ENCODE results near the gene RBM17. TPM values are rescaled to one million over a fixed set of nuclear protein-coding genes. Genes with fewer than 3 reads are reported as not detected.
"Not testable (repeated sequence)": the region's sequence is repeated elsewhere in the genome, so short reads cannot be mapped to it uniquely, and the experiment has no call there.

The RBM17 gene
- total RNA-seq, 6 donors from 2014 or later = 67.6 to 192 (median 84.8) TPM

- WGBS, 2 donors = 62 to 66% methylated on average over 16 to 17 of the region's 18 CpGs
- Histone ChIP-seq H3K27me3 (no peaks in the 10 kb centered on the region), H3K4me1 (peaks cover 16 to 21% (median 17%) of the 10 kb centered on the region in 4 donors), H3K27ac (peak within 1 kb of the TSS in 1 of 4 donors; percentile 42), H3K4me3 (peak within 1 kb of the TSS in 3 of 4 donors; percentile 8 to 31 (median 26)), H3K9me3 (no peaks in the 10 kb centered on the region), H3K36me3 (no peaks in the 10 kb centered on the region)
- ATAC-seq (ENCODE audit: low FRiP score in 2 of 2) = no peak
- DNase-seq = no peak
- TF ChIP-seq POLR2AphosphoS5 (IDR thresholded peaks at IDR 0.05) (no peak), POLR2A (IDR thresholded peaks at IDR 0.05) (peak in 1 of 4 donors; percentile 41)
- TF ChIP-seq, protein P1, sequence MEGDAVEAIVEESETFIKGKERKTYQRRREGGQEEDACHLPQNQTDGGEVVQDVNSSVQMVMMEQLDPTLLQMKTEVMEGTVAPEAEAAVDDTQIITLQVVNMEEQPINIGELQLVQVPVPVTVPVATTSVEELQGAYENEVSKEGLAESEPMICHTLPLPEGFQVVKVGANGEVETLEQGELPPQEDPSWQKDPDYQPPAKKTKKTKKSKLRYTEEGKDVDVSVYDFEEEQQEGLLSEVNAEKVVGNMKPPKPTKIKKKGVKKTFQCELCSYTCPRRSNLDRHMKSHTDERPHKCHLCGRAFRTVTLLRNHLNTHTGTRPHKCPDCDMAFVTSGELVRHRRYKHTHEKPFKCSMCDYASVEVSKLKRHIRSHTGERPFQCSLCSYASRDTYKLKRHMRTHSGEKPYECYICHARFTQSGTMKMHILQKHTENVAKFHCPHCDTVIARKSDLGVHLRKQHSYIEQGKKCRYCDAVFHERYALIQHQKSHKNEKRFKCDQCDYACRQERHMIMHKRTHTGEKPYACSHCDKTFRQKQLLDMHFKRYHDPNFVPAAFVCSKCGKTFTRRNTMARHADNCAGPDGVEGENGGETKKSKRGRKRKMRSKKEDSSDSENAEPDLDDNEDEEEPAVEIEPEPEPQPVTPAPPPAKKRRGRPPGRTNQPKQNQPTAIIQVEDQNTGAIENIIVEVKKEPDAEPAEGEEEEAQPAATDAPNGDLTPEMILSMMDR (IDR thresholded peaks at IDR 0.05) = no peak
These were observed 26.6 kb upstream of the RBM17 start, which contains the start of gene IL2RA for GRCh38 chr10:6062101-6062771. TSS of gene IL2RA (minus strand) at chr10:6062367. CDS start at chr10:6062151, 216 bp downstream.

- no peak overlapping the region for H3K4me3 ChIP-seq
- ATAC-seq (ENCODE audit: low FRiP score in 2 of 2) = no peak
- TF ChIP-seq, protein P1 (IDR thresholded peaks at IDR 0.05) = no peak
- TF ChIP-seq POLR2A (IDR thresholded peaks at IDR 0.05) (no peak), POLR2AphosphoS5 (IDR thresholded peaks at IDR 0.05) (no peak), EP300 (IDR thresholded peaks at IDR 0.05) (no peak)
- no peaks in the 10 kb centered on the region for H3K9me3 ChIP-seq
- no peaks in the 10 kb centered on the region for H3K27me3 ChIP-seq
- H3K4me1 ChIP-seq = peaks cover 16 to 29% (median 19%) of the 10 kb centered on the region in 4 donors
- H3K36me3 ChIP-seq = no peaks in the 10 kb centered on the region
- H3K27ac ChIP-seq = no peak overlapping the region
- DNase-seq = no peak
- WGBS, 2 donors = 91 to 97% methylated on average over 7 of the region's 7 CpGs
These were observed 24.7 kb upstream of the RBM17 start for GRCh38 chr10:6064119-6064518.

DNA sequence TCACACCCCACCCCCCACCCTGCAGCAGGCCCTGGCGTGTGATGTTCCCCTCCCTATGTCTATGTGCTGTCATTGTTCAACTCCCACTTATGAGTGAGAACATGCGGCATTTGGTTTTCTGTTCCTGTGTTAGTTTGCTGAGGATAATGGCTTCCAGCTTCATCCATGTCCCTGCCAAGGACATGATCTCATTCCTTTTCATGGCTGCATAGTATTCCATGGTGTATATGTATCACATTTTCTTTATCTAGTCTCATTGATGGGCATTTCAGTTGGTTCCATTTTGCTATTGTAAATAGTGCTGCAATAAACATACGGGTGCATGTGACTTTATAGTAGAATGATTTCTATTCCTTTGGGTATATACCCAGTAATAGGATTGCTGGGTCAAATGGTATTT lies 24.1 kb upstream of the RBM17 start:
- DNase-seq; ATAC-seq (ENCODE audit: low FRiP score in 2 of 2); H3K9me3 ChIP-seq; H3K27me3 ChIP-seq; H3K36me3 ChIP-seq; H3K4me3 ChIP-seq; H3K27ac ChIP-seq: not testable (repeated sequence)
- peaks cover 16 to 34% (median 19%) of the 10 kb centered on the region in 4 donors for H3K4me1 ChIP-seq
- 91 to 99% methylated on average over 3 of the region's 3 CpGs for WGBS, 2 donors

GRCh38 chr10:6065406-6065805 lies 23.4 kb upstream of the RBM17 start:
- no peak overlapping the region for H3K4me3 ChIP-seq
- no peaks in the 10 kb centered on the region for H3K36me3 ChIP-seq
- no peak for ATAC-seq (ENCODE audit: low FRiP score in 2 of 2)
- H3K4me1 ChIP-seq = peaks cover 16 to 35% (median 21%) of the 10 kb centered on the region in 4 donors
- H3K27me3 ChIP-seq = no peaks in the 10 kb centered on the region
- no peak for DNase-seq
- TF ChIP-seq POLR2A (IDR thresholded peaks at IDR 0.05) = no peak
- TF ChIP-seq, protein P1 (IDR thresholded peaks at IDR 0.05) = no peak
- no peak for TF ChIP-seq POLR2AphosphoS5 (IDR thresholded peaks at IDR 0.05)
- TF ChIP-seq EP300 (IDR thresholded peaks at IDR 0.05) = no peak
- H3K9me3 ChIP-seq = no peaks in the 10 kb centered on the region
- 86% methylated on average over 3 of the region's 3 CpGs for WGBS, 2 donors
- peak overlapping the region in 3 of 4 donors; percentile 67 to 83 (median 77) for H3K27ac ChIP-seq

DNA sequence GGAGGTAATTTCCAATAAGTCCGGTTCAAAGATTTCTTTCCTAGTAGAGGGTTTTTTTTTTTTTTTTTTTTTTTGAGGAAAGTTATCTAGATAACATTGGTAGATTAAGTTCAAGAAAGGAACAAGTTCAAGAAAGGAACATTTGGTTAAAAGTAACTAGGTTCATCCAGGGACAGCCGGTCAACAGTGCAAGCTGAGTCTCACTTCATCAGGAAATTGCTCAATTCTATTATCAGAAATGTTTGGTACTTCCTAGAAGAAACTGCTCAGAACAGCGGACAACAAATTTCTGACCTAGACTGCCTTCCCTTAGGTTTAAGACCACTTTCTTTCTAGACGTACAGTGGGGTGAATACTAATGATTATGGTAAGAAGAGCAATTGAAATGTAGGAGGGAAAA lies 23.0 kb upstream of the RBM17 start:
- DNase-seq (peak in 1 of 2 donors; percentile 35), ATAC-seq (ENCODE audit: low FRiP score in 2 of 2) (peak; percentile 30 to 55)
- Histone ChIP-seq H3K4me1 (peaks cover 18 to 39% (median 26%) of the 10 kb centered on the region in 4 donors), H3K9me3 (no peaks in the 10 kb centered on the region), H3K36me3 (no peaks in the 10 kb centered on the region), H3K4me3 (no peak overlapping the region), H3K27ac (peak overlapping the region; percentile 39 to 85 (median 75)), H3K27me3 (no peaks in the 10 kb centered on the region)
- 30 to 33% methylated on average over 4 of the region's 4 CpGs for WGBS, 2 donors
- peak in 3 of 4 donors; percentile 21 to 88 (median 32) for TF ChIP-seq EP300 (IDR thresholded peaks at IDR 0.05)
- peak in 1 of 2 donors; percentile 46 for TF ChIP-seq POLR2AphosphoS5 (IDR thresholded peaks at IDR 0.05)
- no peak for TF ChIP-seq POLR2A (IDR thresholded peaks at IDR 0.05)
- TF ChIP-seq, protein P1 (IDR thresholded peaks at IDR 0.05) = no peak
